Superior temporal gyrus (tissue), 1 donor: ENCODE measurements around the gene RGSL1.

Experiments
- DNase-seq: peaks from one replicate; pipeline ENCODE4 v3.0.0-alpha.2; 2016; ENCODE audit errors: extremely low spot score

RGSL1 gene

GRCh38 chr1:182588500-182589396 lies 138.8 kb downstream of the RGSL1 start, which contains the start of gene RNASEL:
TSS of gene RNASEL (minus strand) at chr1:182589256. CDS start at chr1:182586806, 2,450 bp downstream.
- DNase-seq, result peak; percentile 72

GRCh38 chr1:182589520-182589919 lies 139.6 kb downstream of the RGSL1 start:
- no peak for DNase-seq

GRCh38 chr1:182589931-182590330 lies 140.0 kb downstream of the RGSL1 start:
- no peak for DNase-seq

- DNase-seq, result peak; percentile 80
These were observed 145.8 kb downstream of the RGSL1 start for GRCh38 chr1:182595641-182596240.

- no peak for DNase-seq
These were observed 147.0 kb downstream of the RGSL1 start for GRCh38 chr1:182596934-182597333.

GRCh38 chr1:182598296-182598695 lies 148.3 kb downstream of the RGSL1 start:
- no peak for DNase-seq

GRCh38 chr1:182599339-182599738 lies 149.4 kb downstream of the RGSL1 start:
- DNase-seq, result no peak

- DNase-seq, result no peak
These were observed 150.2 kb downstream of the RGSL1 start for GRCh38 chr1:182600036-182600713.

- no peak for DNase-seq
These were observed 150.9 kb downstream of the RGSL1 start for GRCh38 chr1:182600745-182601415.

- DNase-seq, result peak; percentile 94
These were observed 151.5 kb downstream of the RGSL1 start for GRCh38 chr1:182601416-182601786.

- no peak for DNase-seq
These were observed 152.0 kb downstream of the RGSL1 start for GRCh38 chr1:182601913-182602312.

GRCh38 chr1:182602935-182603645 lies 153.1 kb downstream of the RGSL1 start:
- no peak for DNase-seq

GRCh38 chr1:182603646-182604174 lies 153.8 kb downstream of the RGSL1 start:
- no peak for DNase-seq

- peak; percentile 81 for DNase-seq
These were observed 154.5 kb downstream of the RGSL1 start, which contains the start of gene RGS16 for GRCh38 chr1:182604175-182605164. TSS of gene RGS16 (minus strand) at chr1:182604389. CDS start at chr1:182604259, 130 bp downstream.

GRCh38 chr1:182607566-182607965 lies 157.6 kb downstream of the RGSL1 start:
- DNase-seq, result no peak

- DNase-seq, result no peak
These were observed 158.3 kb downstream of the RGSL1 start for GRCh38 chr1:182608236-182608635.

GRCh38 chr1:182608845-182609610 lies 159.1 kb downstream of the RGSL1 start:
- no peak for DNase-seq
